Ishikawa (cell line): Measurements from ENCODE around the gene HOMER1.

Experiments
- CEBPB ChIP-seq: IDR thresholded peaks from 2 replicates; pipeline ENCODE4 v1.6.1; 2012
- CREB1 ChIP-seq: IDR thresholded peaks from 2 replicates; pipeline ENCODE4 v1.6.1; 2012; ENCODE audit warnings: low read depth
- EGR1 ChIP-seq: IDR thresholded peaks from 2 replicates; pipeline ENCODE4 v1.6.1; 2012
- EP300 ChIP-seq: IDR thresholded peaks from 2 replicates; pipeline ENCODE4 v1.6.1; 2012; ENCODE audit warnings: borderline replicate concordance
- FOXM1 ChIP-seq: IDR thresholded peaks from 2 replicates; pipeline ENCODE4 v1.6.1; 2012; ENCODE audit warnings: low read depth, borderline replicate concordance
- NFIC ChIP-seq: IDR thresholded peaks from 2 replicates; pipeline ENCODE4 v1.6.1; 2012
- RAD21 ChIP-seq: IDR thresholded peaks from 2 replicates; pipeline ENCODE4 v1.6.1; 2012; ENCODE audit warnings: low read depth
- TAF1 ChIP-seq: IDR thresholded peaks from 2 replicates; pipeline ENCODE4 v1.6.1; 2012; ENCODE audit warnings: low read depth, mild to moderate bottlenecking
- TCF12 ChIP-seq: IDR thresholded peaks from 2 replicates; pipeline ENCODE4 v1.6.1; 2012; ENCODE audit warnings: low read depth
- TEAD4 ChIP-seq: IDR thresholded peaks from 2 replicates; pipeline ENCODE4 v1.6.1; 2012
- YY1 ChIP-seq: IDR thresholded peaks from 2 replicates; pipeline ENCODE4 v1.6.1; 2012; ENCODE audit warnings: low read depth
- ZBTB7A ChIP-seq: IDR thresholded peaks from 2 replicates; pipeline ENCODE4 v1.6.1; 2012; ENCODE audit warnings: low read depth
- TF ChIP-seq, protein P1 (sequence below): IDR thresholded peaks from 2 replicates; pipeline ENCODE4 v1.6.1; 2012
- TF ChIP-seq, protein P2 (sequence below): IDR thresholded peaks from 2 replicates; pipeline ENCODE4 v1.6.1; 2012
- TF ChIP-seq, protein P3 (sequence below): IDR thresholded peaks from 2 replicates; pipeline ENCODE4 v1.6.1; 2012; ENCODE audit warnings: low read depth, mild to moderate bottlenecking

HOMER1 gene

DNA sequence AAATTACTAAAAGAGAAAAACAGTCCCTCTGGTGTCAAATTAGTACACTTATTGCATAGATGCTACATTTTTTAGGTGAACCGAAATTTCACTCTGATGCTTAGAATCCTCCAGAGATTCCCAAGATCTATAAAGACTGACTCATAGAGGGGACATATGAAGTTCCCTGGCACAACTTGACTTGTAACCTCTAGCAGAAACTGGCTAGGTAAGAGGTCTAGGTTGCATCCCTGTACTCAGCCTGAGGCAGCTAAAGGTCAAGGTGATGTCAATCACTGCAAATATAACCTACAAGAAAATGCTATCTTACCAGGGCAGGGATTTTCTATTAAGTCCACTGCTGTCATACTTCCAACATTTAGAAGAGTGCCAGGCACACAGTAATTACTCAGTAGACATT lies 24.2 kb downstream of the HOMER1 start:
- TF ChIP-seq, protein P1, sequence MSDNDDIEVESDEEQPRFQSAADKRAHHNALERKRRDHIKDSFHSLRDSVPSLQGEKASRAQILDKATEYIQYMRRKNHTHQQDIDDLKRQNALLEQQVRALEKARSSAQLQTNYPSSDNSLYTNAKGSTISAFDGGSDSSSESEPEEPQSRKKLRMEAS = no peak
- TF ChIP-seq CEBPB (no peak), RAD21 (no peak), CREB1 (no peak), EGR1 (no peak), NFIC (no peak), TEAD4 (no peak), TAF1 (no peak), FOXM1 (no peak), EP300 (no peak), ZBTB7A (no peak), YY1 (no peak), TCF12 (no peak)
- TF ChIP-seq, protein P2, sequence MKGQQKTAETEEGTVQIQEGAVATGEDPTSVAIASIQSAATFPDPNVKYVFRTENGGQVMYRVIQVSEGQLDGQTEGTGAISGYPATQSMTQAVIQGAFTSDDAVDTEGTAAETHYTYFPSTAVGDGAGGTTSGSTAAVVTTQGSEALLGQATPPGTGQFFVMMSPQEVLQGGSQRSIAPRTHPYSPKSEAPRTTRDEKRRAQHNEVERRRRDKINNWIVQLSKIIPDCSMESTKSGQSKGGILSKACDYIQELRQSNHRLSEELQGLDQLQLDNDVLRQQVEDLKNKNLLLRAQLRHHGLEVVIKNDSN = no peak
- TF ChIP-seq, protein P3, sequence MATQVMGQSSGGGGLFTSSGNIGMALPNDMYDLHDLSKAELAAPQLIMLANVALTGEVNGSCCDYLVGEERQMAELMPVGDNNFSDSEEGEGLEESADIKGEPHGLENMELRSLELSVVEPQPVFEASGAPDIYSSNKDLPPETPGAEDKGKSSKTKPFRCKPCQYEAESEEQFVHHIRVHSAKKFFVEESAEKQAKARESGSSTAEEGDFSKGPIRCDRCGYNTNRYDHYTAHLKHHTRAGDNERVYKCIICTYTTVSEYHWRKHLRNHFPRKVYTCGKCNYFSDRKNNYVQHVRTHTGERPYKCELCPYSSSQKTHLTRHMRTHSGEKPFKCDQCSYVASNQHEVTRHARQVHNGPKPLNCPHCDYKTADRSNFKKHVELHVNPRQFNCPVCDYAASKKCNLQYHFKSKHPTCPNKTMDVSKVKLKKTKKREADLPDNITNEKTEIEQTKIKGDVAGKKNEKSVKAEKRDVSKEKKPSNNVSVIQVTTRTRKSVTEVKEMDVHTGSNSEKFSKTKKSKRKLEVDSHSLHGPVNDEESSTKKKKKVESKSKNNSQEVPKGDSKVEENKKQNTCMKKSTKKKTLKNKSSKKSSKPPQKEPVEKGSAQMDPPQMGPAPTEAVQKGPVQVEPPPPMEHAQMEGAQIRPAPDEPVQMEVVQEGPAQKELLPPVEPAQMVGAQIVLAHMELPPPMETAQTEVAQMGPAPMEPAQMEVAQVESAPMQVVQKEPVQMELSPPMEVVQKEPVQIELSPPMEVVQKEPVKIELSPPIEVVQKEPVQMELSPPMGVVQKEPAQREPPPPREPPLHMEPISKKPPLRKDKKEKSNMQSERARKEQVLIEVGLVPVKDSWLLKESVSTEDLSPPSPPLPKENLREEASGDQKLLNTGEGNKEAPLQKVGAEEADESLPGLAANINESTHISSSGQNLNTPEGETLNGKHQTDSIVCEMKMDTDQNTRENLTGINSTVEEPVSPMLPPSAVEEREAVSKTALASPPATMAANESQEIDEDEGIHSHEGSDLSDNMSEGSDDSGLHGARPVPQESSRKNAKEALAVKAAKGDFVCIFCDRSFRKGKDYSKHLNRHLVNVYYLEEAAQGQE = no peak

DNA sequence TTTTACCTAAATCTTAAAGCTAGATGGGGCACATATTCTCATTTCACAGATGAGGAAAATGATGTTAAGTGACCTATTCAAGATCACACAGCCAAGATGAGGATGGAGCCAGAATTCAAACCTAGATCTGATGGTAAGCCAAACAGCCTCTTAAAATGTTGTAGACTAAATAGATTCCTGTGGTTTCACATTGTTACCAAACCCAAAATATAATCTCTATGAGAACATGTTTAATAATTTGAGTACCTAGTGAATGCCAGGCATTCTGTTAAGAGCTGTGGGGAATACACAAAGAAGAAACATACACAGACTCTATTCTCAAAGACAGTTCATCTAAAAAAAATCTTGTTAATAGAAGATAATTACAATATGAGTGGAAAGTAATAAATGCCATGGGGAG lies 25.2 kb downstream of the HOMER1 start:
- TF ChIP-seq EGR1 = no peak
- TF ChIP-seq FOXM1 = no peak
- TF ChIP-seq CEBPB = no peak
- no peak for TF ChIP-seq ZBTB7A
- no peak for TF ChIP-seq NFIC
- TF ChIP-seq EP300 = no peak
- TF ChIP-seq TAF1 = no peak
- no peak for TF ChIP-seq YY1

DNA sequence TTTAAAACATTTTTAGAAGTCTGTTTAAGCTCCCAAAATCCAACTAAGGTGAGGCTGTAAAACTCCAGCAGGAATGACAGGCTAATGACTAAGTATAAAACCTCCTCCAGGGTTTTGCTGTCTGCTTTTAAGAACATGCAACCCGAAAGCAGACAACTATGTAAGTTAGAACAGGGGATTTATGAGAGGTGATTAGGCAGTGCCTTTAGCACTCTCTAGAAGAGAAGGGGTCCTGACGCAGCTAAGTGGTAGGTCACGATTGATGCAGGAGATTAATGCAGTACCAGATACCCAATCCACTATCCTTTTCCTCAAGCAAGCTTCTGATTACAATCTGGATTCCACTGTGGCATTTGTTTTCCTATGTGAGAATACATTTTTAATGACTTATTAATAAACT lies 25.9 kb downstream of the HOMER1 start:
- TF ChIP-seq CREB1 = no peak
- TF ChIP-seq FOXM1 = no peak
- no peak for TF ChIP-seq EP300

DNA sequence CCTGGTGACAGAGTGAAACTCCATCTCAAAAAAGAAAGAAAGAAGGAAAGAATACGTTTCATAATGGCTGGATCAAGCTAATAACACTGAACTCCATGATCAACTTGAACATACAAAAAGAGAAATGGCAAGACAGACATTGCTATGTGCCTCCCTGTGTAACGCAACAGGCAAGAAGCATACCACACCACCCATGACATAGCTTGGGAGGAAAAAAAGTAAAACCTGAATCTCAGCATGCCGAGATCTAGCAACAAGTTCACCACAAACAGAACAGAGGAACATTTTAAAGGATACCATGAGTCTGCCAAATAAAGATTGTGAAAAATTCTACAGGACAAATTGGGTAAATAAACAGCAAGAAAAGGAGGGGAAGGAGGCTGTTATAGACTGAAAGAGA lies 26.7 kb downstream of the HOMER1 start:
- TF ChIP-seq TCF12 = no peak
- no peak for TF ChIP-seq EGR1
- TF ChIP-seq, protein P1 = no peak
- TF ChIP-seq EP300 = no peak
- no peak for TF ChIP-seq TAF1
- TF ChIP-seq YY1 = no peak
- TF ChIP-seq, protein P3 = no peak
- TF ChIP-seq RAD21 = no peak
- TF ChIP-seq CREB1 = no peak
- no peak for TF ChIP-seq ZBTB7A
- TF ChIP-seq, protein P2 = no peak
- TF ChIP-seq TEAD4 = no peak
- no peak for TF ChIP-seq CEBPB
- TF ChIP-seq FOXM1 = no peak
- no peak for TF ChIP-seq NFIC

DNA sequence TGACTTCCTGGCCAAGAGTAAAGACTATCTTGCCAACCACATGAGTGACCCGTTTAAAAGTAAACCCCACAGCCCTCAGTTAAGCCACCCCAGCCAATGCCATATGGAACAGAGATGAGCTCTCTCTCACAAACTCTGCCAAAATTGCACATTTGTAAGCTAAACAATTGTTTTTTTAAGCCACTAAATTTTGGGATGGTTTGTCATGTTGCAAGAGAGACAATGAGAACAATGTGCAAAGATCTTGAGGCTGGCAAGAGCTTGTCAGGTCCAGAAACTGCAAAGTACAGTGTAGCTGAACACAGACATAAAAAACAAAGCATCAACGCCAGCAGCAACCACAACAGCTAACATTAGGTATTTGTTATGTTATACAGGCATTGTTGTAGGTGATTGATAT lies 27.8 kb downstream of the HOMER1 start:
- TF ChIP-seq NFIC = no peak
- no peak for TF ChIP-seq CREB1
- TF ChIP-seq, protein P3 = no peak
- TF ChIP-seq ZBTB7A = no peak
- TF ChIP-seq EP300 = no peak
- TF ChIP-seq RAD21 = no peak
- no peak for TF ChIP-seq TAF1
- no peak for TF ChIP-seq EGR1
- TF ChIP-seq YY1 = no peak
- TF ChIP-seq TEAD4 = no peak
- TF ChIP-seq, protein P2 = no peak
- no peak for TF ChIP-seq TCF12
- TF ChIP-seq, protein P1 = no peak
- no peak for TF ChIP-seq FOXM1
- TF ChIP-seq CEBPB = no peak
